GM21367 (cell line): ENCODE data around the gene CYB561A3.
A peak's percentile ranks its signal among the peaks of the same experiment; 100 is the strongest.
"Not testable (repeated sequence)": the region's sequence is repeated elsewhere in the genome, so short reads cannot be mapped to it uniquely, and the experiment has no call there.

ENCODE experiments used
- ATAC-seq: cut with Tn5 transposase; IDR thresholded peaks from one replicate; pipeline ENCODE4 v1.9.1; 2021; ENCODE audit not compliant: unreplicated experiment

CYB561A3 gene, protein sequence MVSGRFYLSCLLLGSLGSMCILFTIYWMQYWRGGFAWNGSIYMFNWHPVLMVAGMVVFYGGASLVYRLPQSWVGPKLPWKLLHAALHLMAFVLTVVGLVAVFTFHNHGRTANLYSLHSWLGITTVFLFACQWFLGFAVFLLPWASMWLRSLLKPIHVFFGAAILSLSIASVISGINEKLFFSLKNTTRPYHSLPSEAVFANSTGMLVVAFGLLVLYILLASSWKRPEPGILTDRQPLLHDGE

GRCh38 chr11:61361741-61362541, at the start of gene CYB561A3, which contains the start of gene TMEM138:
TSS of gene CYB561A3 (minus strand) at chr11:61361882. CDS start at chr11:61356713, 5,169 bp downstream.
TSS of gene TMEM138 (plus strand) at chr11:61362374. CDS start at chr11:61364391, 2,017 bp downstream.
- ATAC-seq = peak; percentile 73

DNA sequence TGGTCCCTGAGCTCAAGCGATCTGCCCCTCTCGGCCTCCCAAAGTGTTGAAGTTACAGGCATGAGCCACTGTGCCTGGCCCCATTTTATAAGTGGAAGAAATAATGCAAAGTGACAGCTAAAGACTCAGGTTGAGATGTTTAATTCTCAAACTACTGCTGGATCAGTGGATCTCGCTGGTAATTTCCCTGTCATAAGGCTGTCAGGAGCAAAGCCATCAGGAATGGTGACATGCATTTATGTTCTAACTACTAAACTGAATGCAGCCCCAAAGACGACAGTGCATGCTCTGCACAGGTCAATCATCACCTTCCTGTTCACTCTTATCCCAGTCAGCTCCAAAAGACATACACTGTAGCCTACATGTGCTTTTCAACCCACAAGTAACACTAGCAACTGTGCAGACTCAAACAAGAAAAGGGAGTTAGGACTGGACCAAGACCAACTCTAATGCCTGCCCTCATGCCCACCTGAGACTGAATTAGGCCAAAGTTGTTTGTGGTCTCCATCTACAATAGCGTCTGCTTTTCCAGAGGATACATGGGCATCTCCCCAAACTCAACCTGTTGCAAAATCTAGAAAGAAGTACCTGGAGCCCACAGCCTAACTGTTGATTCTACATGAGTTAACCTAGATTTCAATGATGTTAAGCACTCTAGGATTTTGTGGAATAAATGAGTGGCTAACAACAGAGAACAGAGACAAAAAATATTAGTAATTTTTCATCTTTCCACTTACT, 45.5 kb upstream of the CYB561A3 start:
- no peak for ATAC-seq

DNA sequence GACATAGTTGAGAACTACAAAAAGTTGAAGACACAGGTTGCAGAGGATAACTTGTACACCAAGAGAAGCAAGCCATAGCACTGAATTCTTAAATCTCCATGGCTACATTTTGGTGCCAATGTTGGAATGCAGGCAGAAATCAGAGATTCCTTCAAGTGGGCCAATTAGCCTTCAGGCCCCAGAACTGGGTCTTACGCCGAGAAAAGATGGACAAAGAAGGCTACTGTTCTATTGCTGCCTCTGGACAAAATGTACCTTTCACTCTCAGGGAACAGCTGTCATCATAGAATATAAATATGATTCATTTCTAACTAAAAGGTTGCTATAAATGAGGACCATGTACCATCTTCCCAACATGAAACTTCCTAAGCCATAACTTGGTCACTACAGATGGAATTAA, 44.4 kb upstream of the CYB561A3 start:
- ATAC-seq = no peak

DNA sequence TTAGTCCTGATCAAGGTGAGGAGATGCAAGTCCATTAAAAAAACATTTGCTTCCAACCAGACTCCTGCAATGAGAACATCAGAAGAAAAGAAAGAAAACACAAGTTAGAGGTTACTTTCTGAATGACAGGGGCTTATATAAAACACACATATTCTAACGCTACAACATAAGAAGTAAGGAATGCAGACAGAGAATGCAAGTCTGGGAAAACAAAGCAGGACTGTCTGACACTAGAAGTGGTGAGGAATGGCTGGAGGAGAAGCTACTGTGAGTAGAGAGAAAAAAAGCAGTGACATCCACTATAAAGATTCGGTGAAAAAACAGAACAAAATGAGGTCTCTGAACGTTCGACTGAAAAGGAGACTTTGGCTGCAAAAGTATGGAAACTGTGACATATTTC, 43.0 kb upstream of the CYB561A3 start:
- ATAC-seq = no peak

GRCh38 chr11:61404103-61404502, 42.4 kb upstream of the CYB561A3 start:
- no peak for ATAC-seq

GRCh38 chr11:61403658-61404057, 42.0 kb upstream of the CYB561A3 start:
- ATAC-seq = no peak

DNA sequence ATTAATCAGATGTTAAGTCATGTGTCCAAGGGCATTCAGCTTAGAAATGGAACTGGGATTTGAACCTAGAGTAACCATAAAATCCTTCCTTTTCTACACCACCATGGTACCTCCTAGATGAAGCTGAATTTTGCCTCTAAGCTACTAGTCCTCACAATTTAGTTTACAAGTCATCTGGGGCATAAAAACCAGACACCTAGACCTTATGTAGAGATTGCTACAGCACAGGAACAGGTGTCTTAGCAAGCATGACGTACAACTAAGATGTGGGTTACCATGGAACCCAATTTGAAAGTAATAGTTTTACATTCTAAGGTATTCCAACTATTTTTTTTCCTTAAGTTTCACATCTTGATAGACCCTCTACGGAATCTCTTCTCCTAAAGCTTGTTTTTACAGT, 39.9 kb upstream of the CYB561A3 start:
- ATAC-seq = no peak

DNA sequence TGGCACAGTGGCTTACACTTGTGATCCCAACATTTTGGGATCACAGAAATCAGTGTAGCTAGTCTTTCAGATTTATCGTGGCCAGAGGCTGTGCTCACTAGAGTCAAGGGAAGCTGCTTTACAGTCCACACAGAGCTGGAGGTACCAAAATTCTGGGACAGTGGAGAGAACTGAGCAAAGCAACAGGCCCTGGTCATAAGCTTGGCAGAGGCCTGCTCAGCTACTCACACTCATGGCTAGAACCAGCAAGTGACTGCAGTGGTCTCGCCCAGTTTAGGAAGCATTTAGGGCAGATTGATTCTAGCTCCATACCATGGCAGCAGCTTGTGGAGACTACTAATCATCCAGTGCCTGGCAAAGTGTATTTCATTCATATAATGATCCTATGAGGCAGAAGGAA, 39.5 kb upstream of the CYB561A3 start:
- no peak for ATAC-seq

DNA sequence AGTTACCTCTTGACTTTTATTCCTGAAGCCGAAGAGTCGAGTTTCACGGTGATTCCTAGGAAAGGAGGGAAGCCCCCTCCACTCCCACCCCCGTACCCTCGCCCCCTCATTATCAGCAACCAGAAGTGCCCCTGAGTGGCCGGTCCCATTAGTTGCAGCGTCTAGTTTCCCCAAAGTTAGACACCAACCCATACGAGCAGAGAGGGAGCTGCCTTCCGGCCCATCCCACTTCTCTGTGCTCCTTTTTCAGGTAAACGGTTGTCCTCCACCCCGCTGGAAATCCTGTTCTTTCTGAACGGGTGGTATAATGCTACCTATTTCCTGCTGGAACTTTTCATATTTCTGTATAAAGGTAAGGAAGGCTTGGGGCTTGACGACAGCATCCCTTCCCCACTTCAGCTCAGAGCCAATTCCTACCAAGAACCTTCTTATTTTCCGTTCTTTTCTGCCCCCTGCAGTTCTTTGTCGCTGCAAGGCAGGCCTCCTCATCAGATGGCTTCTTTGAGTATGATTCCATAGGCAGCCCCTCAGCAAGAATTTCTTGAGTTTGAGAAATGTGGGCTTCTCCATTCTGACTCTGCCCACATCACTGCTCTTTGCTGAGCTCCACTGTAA, 31.4 kb upstream of the CYB561A3 start:
- ATAC-seq = no peak

DNA sequence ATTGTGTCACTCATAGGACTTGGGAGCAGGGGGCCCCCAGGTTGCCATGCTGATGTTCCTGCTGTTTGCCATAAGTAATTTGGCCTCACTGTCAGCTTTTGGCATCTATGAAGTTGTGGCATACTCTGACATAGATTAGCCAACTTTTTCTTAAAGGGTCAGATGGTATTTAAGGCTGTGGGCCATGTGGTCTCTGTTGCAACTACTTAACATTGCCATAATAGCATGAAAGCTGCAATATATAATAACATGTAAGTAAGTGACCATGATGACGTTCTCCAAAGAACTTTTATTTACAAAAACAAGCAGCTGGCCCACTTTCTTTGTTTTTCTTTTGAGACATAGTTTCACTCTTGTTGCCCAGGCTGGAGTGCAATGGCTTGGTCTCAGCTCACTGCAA, 28.5 kb upstream of the CYB561A3 start:
- ATAC-seq = no peak

DNA sequence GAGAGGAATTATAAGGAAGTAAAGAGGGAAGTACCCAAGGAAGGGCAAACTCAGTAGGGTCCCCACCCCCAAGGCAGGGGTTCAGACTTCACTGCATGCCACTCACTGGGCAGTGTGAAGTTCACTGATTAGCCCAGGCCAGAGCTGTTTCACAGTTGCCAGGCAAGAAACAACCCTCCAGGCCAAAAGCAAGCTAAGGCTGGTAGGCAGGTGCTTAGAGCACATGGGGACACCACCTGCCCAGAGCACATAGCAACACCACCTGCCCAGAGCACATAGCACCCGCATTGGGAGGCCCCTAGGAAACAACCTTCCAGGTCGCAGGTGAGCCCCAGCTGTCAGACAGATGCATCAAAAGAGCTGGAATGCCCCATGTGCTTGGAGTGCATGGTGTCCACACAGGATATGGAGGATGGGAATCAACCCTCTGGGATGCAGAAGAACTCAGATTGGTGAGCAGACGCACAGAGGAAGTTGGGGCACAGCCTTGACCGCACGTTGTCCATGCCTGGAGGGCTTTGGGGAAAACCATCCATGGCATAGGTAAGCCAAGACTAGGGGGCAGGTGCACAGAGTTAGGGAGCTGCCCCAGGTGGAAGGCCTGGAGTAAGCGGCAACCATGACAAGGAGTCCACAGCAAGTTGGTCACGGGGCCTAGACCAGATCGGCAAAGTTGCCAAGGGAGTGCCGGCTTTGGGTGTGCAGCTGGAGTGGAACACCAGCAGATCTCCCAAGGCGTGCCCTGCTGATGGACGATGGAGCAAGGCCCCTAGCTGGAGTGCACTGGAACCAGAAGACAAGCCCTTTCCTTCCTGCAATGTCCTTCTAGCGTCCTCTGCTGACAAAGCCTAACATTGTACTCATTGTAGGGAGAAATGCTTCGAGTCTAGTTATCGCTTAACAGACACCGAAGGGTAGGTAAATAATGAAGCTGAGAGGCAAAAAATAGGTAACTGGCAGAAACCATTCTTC, 22.9 kb upstream of the CYB561A3 start:
- no peak for ATAC-seq

DNA sequence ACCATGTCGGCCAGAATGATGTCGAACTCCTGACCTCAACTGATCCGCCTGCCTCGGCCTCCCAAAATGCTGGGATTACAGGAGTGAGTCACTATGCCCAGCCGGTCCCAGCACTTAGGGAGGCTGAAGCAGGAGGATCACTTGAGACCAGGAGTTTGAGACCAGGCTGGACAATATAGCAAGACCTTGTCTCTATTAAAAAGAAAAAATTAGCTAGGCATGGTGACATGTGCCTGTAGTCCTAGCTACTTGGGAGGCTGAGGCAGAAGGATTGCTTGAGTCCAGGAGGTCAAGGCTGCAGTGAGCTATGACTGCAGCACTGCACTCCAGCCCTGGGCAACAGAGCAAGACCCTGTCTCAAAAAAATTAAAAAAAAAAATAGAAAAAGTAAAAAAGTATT, 22.2 kb upstream of the CYB561A3 start:
- ATAC-seq = not testable (repeated sequence)

DNA sequence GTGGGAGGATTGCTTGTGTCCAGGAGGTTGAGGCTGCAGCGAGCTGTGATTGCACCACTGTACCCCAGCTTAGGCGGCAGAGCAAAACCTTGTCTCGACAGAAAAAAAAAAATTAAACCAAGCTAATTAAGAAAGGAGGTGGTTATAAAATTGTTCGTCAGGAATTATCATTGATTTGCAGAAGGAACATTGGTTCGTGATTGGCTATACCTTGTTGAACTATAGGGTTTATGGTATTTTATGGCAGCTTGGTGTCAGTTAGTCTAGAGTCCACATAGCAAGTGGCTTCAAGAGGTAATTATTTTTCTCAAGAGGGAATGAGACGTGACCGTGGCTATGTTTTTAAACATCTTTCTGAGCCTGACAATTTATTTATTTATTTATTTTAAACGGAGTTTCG, 19.2 kb upstream of the CYB561A3 start:
- no peak for ATAC-seq

GRCh38 chr11:61378713-61379313, 17.1 kb upstream of the CYB561A3 start:
- ATAC-seq = no peak

GRCh38 chr11:61377461-61378160, 15.9 kb upstream of the CYB561A3 start:
- ATAC-seq = no peak

GRCh38 chr11:61375761-61376108, 14.1 kb upstream of the CYB561A3 start:
- ATAC-seq = no peak

- no peak for ATAC-seq
Observed at GRCh38 chr11:61372659-61373420, 11.2 kb upstream of the CYB561A3 start.

DNA sequence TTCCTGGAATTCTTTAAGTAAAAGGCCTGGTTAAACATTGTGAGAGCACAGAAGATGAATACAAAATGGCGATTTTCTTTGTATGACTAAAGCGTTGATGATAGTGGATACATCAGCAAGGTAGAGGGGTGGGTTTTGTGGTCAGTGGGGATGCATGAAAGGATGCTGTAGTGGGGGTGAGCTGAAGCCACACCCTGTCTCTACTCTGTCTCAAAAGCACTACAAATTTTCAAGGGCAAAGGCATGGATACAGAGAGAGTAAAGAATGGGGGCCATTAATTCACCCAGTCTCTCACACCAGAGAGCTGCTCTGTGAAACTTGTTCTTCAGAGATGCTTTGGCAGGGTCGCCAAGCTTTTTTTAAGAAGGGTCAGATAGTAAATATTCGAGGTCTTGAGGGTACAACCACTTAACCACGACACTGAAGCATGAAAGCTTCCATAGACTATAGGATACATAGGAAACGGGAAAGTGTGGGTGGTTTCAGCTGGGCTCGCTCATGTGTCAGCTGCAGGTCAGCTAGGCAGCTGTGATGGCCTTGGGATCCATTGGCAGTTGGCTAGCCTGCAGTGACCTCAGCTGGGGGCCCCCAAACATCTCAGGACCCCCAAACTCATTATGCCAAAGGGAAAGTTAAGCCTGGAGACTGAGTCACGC, 8.8 kb upstream of the CYB561A3 start:
- no peak for ATAC-seq
